Measurements from ENCODE around the gene DOK3.

Gene DOK3

DNA sequence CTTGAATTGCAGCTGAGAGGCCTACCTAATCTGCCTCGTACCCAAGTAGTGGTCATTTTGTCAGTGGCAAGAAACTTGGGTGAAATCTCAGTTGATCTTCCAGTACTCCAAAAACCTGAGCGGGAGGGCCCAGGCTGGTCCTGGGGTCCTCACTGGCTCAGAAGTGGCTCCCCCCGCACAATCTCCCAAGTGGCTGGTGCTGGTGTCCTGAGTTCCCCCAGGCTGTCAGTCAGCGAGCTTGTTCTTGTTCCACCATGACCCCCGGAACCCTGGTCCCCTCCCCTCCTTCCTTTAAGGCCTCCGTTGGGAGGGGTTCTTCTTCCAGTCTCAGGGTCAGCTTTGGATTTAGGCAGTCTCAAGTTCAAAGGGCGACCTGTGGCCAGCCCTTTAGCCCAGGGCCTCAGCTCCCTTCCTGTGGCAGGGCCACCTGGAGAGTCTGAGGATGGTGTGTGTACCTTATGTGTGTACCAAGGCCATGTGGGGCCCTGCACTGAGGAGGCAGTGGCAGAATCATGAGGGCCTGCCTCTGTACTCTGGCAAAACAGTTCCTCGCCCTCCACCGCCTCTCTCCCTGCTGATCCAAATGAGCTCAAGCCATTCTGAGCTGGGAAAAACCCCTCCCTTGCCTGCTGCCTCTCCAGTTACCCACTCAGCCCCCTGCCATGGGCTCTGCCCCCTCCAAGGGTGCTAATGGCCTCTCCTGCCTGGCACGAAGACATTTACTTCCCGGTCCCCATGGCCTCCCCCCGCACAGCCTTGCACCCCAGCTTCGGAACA lies 31.7 kb downstream of the DOK3 start:
- Histone ChIP-seq H3K27ac (ENCODE audit: low read depth, low read length) (no peak overlapping the region), H3K4me1 (ENCODE audit: control insufficient read depth, insufficient read depth, low read length) (peaks cover 30% of the 10 kb centered on the region), H3K9me3 (ENCODE audit: control insufficient read depth, insufficient read depth, low read depth, low read length) (no peaks in the 10 kb centered on the region), H3K9ac (ENCODE audit: low read length) (no peak overlapping the region), H3K4me3 (ENCODE audit: low read depth, low read length) (no peak overlapping the region), H3K27me3 (ENCODE audit: control insufficient read depth, insufficient read depth, low read length) (no peaks in the 10 kb centered on the region), H3K36me3 (ENCODE audit: control insufficient read depth, insufficient read depth, low read length) (peaks cover 18% of the 10 kb centered on the region)

DNA sequence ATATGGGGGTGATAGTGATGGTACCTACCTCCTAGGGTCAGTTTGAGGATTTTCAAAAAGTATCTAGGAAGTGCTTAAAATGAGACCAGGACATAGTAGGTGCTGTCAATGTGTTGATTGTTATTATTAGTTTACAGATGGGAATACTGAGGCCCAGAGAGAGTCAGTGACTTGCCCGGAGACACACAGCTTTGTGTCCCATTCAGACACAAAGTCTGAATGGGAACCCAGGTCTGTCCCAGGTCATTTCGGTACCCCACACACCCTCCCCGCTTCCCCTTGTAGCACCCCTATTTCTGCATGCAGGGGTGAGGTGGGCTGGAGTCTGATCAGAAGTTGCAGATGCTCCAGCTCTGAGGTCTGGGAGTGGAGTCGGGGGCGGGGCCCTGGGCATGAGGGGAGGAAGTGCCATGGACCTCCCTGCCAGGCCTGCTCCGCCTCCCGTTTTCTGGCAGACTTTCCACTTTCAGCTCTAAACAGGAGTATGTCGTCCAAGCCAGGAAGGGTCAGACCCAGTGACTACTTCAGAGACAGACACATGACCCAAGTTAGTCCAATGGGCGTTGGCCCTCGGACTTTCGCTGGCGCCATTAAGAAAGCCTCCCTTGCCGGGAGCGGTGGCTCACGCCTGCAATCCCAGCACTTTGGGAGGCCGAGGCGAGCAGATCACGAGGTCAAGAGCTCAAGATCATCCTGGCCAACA lies 32.9 kb downstream of the DOK3 start:
- no peaks in the 10 kb centered on the region for H3K9me3 ChIP-seq (ENCODE audit: control insufficient read depth, insufficient read depth, low read depth, low read length)
- no peaks in the 10 kb centered on the region for H3K27me3 ChIP-seq (ENCODE audit: control insufficient read depth, insufficient read depth, low read length)
- no peak overlapping the region for H3K4me3 ChIP-seq (ENCODE audit: low read depth, low read length)
- H3K27ac ChIP-seq (ENCODE audit: low read depth, low read length): no peak overlapping the region
- no peak overlapping the region for H3K9ac ChIP-seq (ENCODE audit: low read length)
- H3K4me1 ChIP-seq (ENCODE audit: control insufficient read depth, insufficient read depth, low read length): peaks cover 37% of the 10 kb centered on the region
- H3K36me3 ChIP-seq (ENCODE audit: control insufficient read depth, insufficient read depth, low read length): peaks cover 13% of the 10 kb centered on the region

DNA sequence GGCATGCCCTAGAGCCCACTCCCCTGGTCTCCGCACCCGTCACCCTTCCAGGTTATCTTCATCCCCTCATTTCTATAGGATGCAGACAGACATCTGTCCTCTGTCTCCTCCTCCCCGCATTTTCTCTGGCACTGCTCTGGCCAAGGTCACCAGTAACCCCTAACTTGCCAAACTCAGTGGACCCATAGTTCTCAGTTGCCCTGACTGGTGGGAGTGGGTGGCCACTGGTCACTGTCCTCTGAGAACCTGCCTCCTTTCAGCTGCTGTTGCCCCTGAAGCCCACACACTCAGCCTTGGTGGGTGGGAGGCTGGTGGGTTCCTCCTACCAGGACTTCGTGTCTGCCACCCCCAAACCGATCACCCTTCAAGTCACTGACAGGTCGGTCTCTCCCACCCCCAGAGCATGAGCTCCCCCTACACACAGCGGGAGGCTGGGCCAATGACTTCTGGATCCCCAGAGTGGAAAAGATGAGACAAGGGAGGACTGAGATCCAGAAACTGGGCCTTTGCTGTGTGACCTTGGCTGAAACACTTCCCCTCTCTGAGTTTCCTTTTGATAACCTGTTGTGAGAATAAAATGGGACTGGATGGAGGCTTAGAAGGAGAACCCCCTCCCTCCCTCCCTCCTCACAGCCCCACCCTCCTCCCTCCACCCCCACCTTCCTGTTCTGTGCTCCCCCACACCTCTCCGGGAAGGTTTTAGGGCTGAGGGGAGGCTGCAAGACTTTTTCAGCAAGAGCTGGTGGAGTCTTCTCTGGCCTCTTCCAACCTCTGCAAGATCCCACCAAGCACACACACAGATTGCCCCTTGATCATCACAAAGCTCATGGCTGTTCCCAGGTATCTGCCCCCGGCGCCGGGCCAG lies 33.8 kb downstream of the DOK3 start:
- Histone ChIP-seq H3K9ac (ENCODE audit: low read length) (peak overlapping the region; percentile 1), H3K27me3 (ENCODE audit: control insufficient read depth, insufficient read depth, low read length) (no peaks in the 10 kb centered on the region), H3K4me3 (ENCODE audit: low read depth, low read length) (no peak overlapping the region), H3K36me3 (ENCODE audit: control insufficient read depth, insufficient read depth, low read length) (peaks cover 20% of the 10 kb centered on the region), H3K27ac (ENCODE audit: low read depth, low read length) (no peak overlapping the region), H3K9me3 (ENCODE audit: control insufficient read depth, insufficient read depth, low read depth, low read length) (no peaks in the 10 kb centered on the region), H3K4me1 (ENCODE audit: control insufficient read depth, insufficient read depth, low read length) (peaks cover 46% of the 10 kb centered on the region)

DNA sequence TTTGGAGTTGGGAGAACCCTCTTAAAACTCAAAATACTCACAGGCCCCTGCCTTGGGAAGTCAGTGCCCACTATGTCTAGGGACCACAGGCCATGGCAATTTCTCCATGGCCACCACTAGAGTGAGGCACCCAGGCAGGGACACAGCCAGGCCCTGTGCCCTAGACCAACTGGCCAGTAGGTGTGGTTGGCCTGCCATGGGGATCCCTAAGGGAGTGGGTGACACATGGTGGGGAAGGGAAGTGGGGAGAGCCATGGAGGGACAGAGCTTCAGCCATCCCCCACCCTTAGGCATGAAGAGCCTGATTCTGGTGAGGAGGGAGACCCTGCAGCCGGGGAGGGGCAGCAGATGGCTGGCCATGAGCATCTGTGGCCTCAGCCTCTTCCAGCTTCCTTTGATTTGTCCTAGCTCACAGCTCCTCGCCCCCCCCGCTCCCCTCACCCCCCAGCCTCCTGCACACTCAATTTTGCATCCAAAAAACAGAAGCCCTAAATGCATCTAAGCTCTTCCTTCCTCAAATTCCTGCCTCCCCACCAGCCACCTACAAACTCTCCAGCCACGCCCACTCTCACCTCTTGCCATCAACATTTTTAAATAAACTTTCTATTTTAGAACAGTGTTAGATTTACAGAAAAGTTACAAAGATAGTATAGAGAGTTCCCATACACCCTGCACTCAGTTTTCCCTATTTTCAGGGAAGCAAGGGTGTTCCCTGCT lies 34.6 kb downstream of the DOK3 start:
- H3K9me3 ChIP-seq (ENCODE audit: control insufficient read depth, insufficient read depth, low read depth, low read length): no peaks in the 10 kb centered on the region
- no peak overlapping the region for H3K27ac ChIP-seq (ENCODE audit: low read depth, low read length)
- no peaks in the 10 kb centered on the region for H3K27me3 ChIP-seq (ENCODE audit: control insufficient read depth, insufficient read depth, low read length)
- peaks cover 24% of the 10 kb centered on the region for H3K36me3 ChIP-seq (ENCODE audit: control insufficient read depth, insufficient read depth, low read length)
- H3K4me3 ChIP-seq (ENCODE audit: low read depth, low read length): no peak overlapping the region
- H3K4me1 ChIP-seq (ENCODE audit: control insufficient read depth, insufficient read depth, low read length): peaks cover 54% of the 10 kb centered on the region
- H3K9ac ChIP-seq (ENCODE audit: low read length): peak overlapping the region; percentile 10

DNA sequence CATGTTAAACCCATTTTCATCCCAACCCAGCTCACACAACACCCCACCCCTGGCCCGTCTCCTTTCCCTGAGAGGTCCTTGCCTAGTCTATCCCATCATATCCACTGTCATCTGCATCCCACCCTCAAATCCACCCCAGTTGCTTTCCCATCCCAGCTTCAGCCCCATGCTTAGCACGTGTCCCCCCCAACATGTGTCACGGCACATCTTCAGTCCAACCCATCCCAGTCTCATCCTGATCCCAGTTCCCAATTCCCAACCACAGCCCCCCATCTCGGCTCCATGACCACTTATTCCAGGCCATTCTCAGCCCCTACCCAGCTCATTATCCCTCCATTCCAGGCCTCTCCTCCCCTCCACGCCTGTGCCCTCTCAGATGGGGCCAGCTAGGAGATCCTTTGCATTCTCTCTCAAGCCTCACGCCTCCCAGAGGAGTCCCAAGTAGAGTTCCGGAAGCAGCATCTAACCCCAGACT lies 35.6 kb downstream of the DOK3 start:
- H3K27me3 ChIP-seq (ENCODE audit: control insufficient read depth, insufficient read depth, low read length): no peaks in the 10 kb centered on the region
- H3K4me3 ChIP-seq (ENCODE audit: low read depth, low read length): peak overlapping the region; percentile 39
- peaks cover 63% of the 10 kb centered on the region for H3K4me1 ChIP-seq (ENCODE audit: control insufficient read depth, insufficient read depth, low read length)
- no peak overlapping the region; the same call in 1 of the 2 replicates for H3K27ac ChIP-seq (ENCODE audit: low read depth, low read length)
- H3K36me3 ChIP-seq (ENCODE audit: control insufficient read depth, insufficient read depth, low read length): peaks cover 29% of the 10 kb centered on the region
- H3K9me3 ChIP-seq (ENCODE audit: control insufficient read depth, insufficient read depth, low read depth, low read length): no peaks in the 10 kb centered on the region
- peak overlapping the region; percentile 10 for H3K9ac ChIP-seq (ENCODE audit: low read length)

DNA sequence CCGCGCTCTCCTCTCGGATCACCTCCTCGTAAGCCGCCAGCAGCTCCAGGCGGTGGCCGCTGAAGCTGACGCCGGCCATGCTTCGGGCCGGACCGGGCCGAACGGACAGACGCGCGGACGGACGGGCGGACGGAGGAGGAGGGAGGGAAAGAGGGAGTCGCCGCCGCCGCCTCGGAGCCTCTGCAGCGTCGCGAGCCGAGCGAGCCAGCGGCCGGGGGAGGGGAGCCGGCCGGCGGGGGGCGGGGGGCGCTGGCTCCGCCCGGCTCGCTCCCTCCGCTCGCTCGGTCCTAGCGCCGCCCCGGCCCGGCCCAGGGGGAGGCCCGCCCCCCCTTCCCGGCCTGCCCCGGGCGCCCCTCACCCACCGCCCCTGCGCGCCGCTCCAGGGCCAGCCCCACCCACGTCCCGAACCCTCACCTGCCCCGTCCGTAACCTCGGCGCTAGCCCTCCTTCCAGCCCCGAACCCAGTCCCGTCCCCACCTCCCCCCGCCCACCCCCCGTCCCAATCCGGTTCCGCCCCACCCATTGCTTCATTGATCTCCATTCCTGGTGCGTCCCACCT lies 36.1 kb downstream of the DOK3 start, which contains the start of gene DBN1:
TSS of gene DBN1 (minus strand) at position 192 of the 559 bp plus-strand sequence. CDS start at position 79, 113 bp downstream.
- Histone ChIP-seq H3K4me1 (ENCODE audit: control insufficient read depth, insufficient read depth, low read length) (peaks cover 64% of the 10 kb centered on the region), H3K36me3 (ENCODE audit: control insufficient read depth, insufficient read depth, low read length) (peaks cover 34% of the 10 kb centered on the region), H3K27ac (ENCODE audit: low read depth, low read length) (peak within 1 kb of the TSS; percentile 92), H3K9ac (ENCODE audit: low read length) (peak within 1 kb of the TSS; percentile 96), H3K4me3 (ENCODE audit: low read depth, low read length) (peak within 1 kb of the TSS; percentile 92), H3K9me3 (ENCODE audit: control insufficient read depth, insufficient read depth, low read depth, low read length) (no peaks in the 10 kb centered on the region), H3K27me3 (ENCODE audit: control insufficient read depth, insufficient read depth, low read length) (no peaks in the 10 kb centered on the region)

DNA sequence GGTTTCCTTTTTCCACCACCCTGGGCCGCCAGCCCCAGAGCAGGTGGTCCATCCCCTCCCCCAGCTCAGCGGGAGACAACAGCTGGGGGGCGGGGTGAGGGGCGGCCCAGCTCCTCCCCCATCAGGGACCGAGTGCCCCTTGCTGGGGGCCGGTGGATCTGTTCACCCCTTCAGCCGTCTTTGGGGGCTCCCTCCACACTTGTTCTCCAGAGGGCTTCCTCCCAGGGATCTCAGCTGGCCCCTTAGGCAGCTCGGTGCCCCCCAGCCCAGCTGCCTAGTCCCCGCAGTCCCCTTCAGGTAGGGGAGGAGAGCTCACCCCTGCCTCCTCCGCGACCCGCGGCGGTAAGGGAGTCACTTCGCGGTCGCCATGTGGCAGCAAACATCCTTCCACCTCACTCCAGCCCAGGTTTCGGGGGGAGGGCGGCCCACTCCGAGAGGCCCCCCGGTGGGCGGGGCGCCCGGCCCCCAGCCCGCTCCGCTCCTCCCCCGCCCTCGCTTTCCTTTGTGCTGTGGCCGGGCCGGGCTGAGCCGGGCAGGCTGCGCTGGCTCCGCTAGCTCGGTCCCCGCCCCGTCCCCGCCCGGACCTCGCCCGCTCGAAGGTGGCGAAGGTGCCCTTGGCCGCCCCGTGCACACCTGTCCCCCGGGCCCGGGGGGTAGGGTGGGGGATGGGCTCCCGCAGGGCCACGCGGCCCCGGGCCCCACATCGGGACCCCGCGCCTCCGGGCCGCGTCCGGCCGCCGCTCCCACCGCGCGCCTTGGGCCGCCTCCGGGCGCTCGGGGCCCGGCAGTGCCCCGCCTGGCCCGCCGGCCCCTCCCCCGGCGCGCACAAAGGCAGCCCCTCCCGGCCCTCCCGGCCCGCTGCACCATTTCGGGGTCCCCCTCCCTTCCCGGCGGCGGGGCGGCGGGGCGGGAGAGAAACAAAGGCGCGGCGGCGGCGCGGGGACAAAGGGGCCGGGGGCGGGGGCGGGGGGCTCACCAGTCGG lies 36.9 kb downstream of the DOK3 start:
- H3K27me3 ChIP-seq (ENCODE audit: control insufficient read depth, insufficient read depth, low read length): no peaks in the 10 kb centered on the region
- H3K4me3 ChIP-seq (ENCODE audit: low read depth, low read length): peak overlapping the region; percentile 92
- peaks cover 42% of the 10 kb centered on the region for H3K36me3 ChIP-seq (ENCODE audit: control insufficient read depth, insufficient read depth, low read length)
- H3K9me3 ChIP-seq (ENCODE audit: control insufficient read depth, insufficient read depth, low read depth, low read length): no peaks in the 10 kb centered on the region
- peaks cover 62% of the 10 kb centered on the region for H3K4me1 ChIP-seq (ENCODE audit: control insufficient read depth, insufficient read depth, low read length)
- H3K9ac ChIP-seq (ENCODE audit: low read length): peak overlapping the region; percentile 96
- peak overlapping the region; percentile 92 for H3K27ac ChIP-seq (ENCODE audit: low read depth, low read length)

DNA sequence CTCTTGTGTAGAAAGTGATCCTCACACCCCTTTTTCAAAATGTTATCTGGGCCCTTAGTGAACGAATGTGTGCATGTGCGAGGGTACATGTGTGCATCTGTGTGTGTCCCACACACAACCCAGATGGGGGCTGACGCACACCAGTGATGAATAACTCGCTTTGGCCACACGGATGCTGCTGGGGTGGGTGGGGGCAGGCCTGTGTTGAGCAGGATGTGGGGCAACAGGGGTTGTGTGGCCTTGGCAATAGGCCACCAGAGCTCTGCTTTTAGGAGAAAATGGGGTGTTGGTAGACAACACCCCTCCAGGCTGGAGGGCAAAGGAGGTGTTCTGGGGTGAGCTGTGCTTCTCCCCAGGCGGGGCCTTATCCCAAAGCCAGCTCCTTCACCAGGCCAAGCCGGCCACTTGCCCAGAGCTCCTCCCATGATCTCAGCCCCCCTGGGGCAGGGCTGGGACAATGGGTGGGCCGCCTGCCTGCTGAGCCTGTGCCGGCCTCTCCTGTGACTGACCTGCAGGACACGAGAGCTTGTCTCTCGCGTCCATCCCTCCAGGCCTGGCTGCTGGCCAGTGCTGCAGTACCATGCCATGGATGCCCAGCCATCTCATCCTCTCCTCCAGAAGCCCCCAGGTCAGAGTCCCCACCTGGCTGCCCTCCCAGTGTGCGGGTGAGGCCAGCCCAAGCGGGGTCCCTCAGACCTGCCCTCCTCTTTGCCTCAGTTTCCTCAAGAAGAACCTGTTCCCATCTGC lies 37.8 kb downstream of the DOK3 start:
- peak overlapping the region; percentile 96 for H3K9ac ChIP-seq (ENCODE audit: low read length)
- peaks cover 52% of the 10 kb centered on the region for H3K36me3 ChIP-seq (ENCODE audit: control insufficient read depth, insufficient read depth, low read length)
- peak overlapping the region; percentile 92 for H3K4me3 ChIP-seq (ENCODE audit: low read depth, low read length)
- peaks cover 59% of the 10 kb centered on the region for H3K4me1 ChIP-seq (ENCODE audit: control insufficient read depth, insufficient read depth, low read length)
- H3K27ac ChIP-seq (ENCODE audit: low read depth, low read length): peak overlapping the region; percentile 92
- H3K27me3 ChIP-seq (ENCODE audit: control insufficient read depth, insufficient read depth, low read length): no peaks in the 10 kb centered on the region
- H3K9me3 ChIP-seq (ENCODE audit: control insufficient read depth, insufficient read depth, low read depth, low read length): no peaks in the 10 kb centered on the region

Measured in HUES6 (cell line).